Measurements from ENCODE around the gene TBC1D24.
"Not testable (repeated sequence)": the region's sequence is repeated elsewhere in the genome, so short reads cannot be mapped to it uniquely, and the experiment has no call there.

The TBC1D24 gene

GRCh38 chr16:2468725-2469398, 6.1 kb upstream of the TBC1D24 start:
- no peak for DNase-seq (ENCODE audit: low spot score)

- no peak for DNase-seq (ENCODE audit: low spot score)
Measured at GRCh38 chr16:2469399-2470233, 5.3 kb upstream of the TBC1D24 start.

GRCh38 chr16:2470234-2470601, 4.7 kb upstream of the TBC1D24 start:
- no peak for DNase-seq (ENCODE audit: low spot score)

- no peak for DNase-seq (ENCODE audit: low spot score)
Measured at GRCh38 chr16:2470603-2471015, 4.3 kb upstream of the TBC1D24 start.

GRCh38 chr16:2471016-2471652, 3.8 kb upstream of the TBC1D24 start, which contains the start of gene NTN3:
Gene NTN3 (plus strand): TSS chr16:2471297. CDS start chr16:2471702, 405 bp downstream.
- DNase-seq (ENCODE audit: low spot score), result peak; percentile 84

GRCh38 chr16:2471653-2472487, 3.1 kb upstream of the TBC1D24 start:
- DNase-seq (ENCODE audit: low spot score), result peak; percentile 64

- no peak for DNase-seq (ENCODE audit: low spot score)
Measured at GRCh38 chr16:2472488-2472864, 2.5 kb upstream of the TBC1D24 start.

- no peak for DNase-seq (ENCODE audit: low spot score)
Measured at GRCh38 chr16:2472885-2473445, 2.0 kb upstream of the TBC1D24 start.

- DNase-seq (ENCODE audit: low spot score), result no peak
Measured at GRCh38 chr16:2473446-2473926, 1.4 kb upstream of the TBC1D24 start.

GRCh38 chr16:2473999-2474876, 689 bp upstream of the TBC1D24 start:
- peak; percentile 72 for DNase-seq (ENCODE audit: low spot score)

- no peak for DNase-seq (ENCODE audit: low spot score)
Measured at GRCh38 chr16:2475413-2476344, 752 bp downstream of the TBC1D24 start.

- DNase-seq (ENCODE audit: low spot score), result no peak
Measured at GRCh38 chr16:2476345-2476720, 1.4 kb downstream of the TBC1D24 start.

- DNase-seq (ENCODE audit: low spot score), result no peak
Measured at GRCh38 chr16:2476741-2477140, 1.8 kb downstream of the TBC1D24 start.

GRCh38 chr16:2477327-2477726, 2.4 kb downstream of the TBC1D24 start:
- DNase-seq (ENCODE audit: low spot score), result no peak

GRCh38 chr16:2478279-2478678, 3.4 kb downstream of the TBC1D24 start:
- DNase-seq (ENCODE audit: low spot score), result no peak

GRCh38 chr16:2479996-2480395, 5.1 kb downstream of the TBC1D24 start:
- not testable (repeated sequence) for DNase-seq (ENCODE audit: low spot score)

GRCh38 chr16:2480948-2481347, 6.0 kb downstream of the TBC1D24 start:
- DNase-seq (ENCODE audit: low spot score), result no peak

GRCh38 chr16:2481676-2482075, 6.7 kb downstream of the TBC1D24 start:
- DNase-seq (ENCODE audit: low spot score), result no peak

GRCh38 chr16:2482249-2482648, 7.3 kb downstream of the TBC1D24 start:
- no peak for DNase-seq (ENCODE audit: low spot score)

All from ecto neural progenitor cell (in vitro differentiated cells).